Measurements from ENCODE around the gene CERKL.

Gene CERKL

DNA sequence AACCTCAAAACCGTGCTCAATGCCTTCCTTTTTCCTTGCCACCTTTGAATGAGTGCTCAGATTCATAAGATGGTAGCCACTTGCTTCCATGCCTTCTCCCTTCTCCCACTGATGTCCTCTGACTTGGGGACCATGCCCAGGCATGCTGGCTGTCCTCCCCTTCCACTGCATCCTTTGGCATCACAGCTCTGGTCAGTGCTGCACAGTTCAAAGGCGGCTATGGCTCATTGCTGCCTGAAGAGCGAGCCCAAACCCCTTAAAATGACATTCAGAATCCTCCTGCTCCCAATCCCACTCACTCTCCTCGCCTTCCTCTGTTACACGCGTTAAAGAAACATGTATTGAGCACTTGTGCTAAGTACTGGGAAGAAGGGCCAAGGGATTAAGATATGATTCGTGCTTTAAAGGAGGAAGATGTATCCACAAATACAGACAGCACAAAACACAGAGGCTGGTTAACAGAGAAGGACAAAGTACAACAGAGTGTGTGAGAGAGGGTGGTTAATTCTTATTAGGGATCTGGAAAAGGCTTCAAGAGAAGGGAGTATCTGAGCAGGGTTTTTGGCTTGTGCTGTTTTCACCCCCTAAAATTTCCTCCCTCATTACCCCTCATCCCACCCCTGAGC is 81.8 kb downstream of the CERKL start:
- no peak for FAIRE-seq
- no peak for DNase-seq (ENCODE audit: low spot score)

DNA sequence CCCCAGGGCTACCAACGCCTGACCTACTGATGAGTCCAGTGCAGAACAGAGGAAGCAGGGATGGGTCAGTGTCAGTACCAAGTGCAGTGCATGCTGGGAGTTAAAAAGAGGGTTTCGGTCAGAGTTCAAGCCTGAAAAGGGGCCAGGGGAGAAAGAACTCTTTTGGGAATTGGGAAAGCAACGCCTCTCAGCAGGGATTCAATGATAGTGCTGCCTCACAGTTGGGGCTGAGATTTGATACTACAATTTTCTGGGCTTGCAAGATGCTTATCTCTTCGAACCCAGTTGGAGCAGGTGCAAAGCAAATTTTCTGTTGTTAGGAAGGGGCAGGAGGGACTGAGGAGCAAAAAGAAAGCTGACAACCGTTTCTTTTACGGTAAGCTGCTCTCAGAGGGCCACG is 82.6 kb downstream of the CERKL start:
- FAIRE-seq (no peak), DNase-seq (ENCODE audit: low spot score) (no peak)

DNA sequence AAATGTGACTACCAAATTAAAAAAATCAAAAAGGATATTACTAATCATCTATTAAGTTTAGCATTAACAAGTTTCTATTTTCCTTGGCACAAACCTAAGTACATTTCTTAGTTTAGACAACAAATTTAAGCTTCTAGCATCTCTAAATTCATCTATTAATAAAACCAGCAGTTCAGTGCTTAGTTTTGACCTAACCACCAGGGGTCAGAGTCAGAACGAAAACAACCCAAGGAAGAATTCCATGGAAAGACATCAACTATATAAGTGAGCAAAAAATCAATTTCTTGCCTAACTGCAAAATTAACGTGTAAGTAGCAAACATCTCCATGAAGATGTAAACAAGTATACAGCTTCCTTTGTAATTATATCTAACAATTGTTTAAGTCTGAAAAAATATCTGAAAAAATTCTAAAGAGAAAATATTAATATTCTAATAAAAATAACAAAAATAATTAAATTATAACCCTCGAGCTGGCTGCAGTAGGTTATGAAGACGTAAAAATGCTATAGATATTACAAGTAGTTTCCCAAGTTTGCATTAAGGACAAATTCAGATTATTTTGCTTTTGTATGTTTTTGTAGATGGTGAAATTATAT is 83.7 kb downstream of the CERKL start:
- DNase-seq (ENCODE audit: low spot score): peak; percentile 16
- no peak for FAIRE-seq

DNA sequence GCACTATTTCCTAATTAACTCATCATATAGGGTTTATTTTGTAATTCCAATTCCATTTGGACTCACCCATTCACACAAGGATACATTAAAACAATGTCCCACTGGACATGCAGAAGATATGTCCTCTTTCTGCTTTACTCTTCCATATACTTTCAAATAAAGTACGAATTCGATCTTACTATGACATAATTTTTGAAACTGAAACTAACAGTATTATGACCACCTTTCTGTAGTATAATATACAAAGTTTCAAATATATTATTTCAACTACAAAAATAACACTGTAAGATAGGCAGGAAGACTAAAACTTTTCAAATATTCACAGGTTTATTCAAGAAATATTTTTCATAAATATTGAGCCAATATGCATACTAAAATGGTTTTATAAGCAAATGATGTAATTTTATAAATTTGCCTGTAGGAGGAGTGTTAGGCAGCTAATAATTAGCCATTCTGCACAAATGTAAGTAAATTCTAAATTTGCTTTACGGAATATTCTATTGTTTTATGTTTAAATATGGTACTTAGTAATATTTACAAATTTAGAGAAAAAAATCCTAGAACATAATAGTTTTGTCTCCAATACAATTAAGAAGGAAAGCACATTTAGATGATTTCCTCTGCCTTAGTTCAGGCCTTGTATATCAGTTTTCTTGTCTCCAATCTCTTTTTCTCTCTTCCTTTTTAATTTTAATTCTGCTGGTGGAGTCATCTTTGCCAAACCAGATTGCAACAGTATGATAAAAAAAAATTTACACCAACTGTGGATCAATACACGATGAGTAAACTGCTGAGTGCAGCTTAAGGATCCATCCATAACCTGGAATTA is 85.9 kb downstream of the CERKL start:
- FAIRE-seq: no peak
- no peak for DNase-seq (ENCODE audit: low spot score)

DNA sequence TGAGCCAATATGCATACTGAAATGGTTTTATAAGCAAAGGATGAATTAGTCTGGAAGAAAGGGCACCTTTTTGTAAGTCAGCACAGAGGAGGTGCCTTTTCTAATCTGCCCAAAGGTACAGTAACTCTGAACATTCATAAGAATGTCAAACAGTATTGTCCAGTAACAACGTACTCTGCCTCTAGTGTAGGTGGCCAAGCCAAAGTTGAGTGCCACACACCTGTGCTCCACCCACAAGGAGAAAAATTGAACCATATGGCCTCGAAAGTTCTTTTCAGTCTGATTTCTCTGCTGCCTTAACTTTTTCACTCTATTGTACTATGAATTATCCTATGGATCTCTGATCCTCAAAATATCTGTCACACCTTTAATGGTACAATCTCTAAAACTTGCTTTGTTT is 86.8 kb downstream of the CERKL start:
- no peak for DNase-seq (ENCODE audit: low spot score)
- FAIRE-seq: no peak

DNA sequence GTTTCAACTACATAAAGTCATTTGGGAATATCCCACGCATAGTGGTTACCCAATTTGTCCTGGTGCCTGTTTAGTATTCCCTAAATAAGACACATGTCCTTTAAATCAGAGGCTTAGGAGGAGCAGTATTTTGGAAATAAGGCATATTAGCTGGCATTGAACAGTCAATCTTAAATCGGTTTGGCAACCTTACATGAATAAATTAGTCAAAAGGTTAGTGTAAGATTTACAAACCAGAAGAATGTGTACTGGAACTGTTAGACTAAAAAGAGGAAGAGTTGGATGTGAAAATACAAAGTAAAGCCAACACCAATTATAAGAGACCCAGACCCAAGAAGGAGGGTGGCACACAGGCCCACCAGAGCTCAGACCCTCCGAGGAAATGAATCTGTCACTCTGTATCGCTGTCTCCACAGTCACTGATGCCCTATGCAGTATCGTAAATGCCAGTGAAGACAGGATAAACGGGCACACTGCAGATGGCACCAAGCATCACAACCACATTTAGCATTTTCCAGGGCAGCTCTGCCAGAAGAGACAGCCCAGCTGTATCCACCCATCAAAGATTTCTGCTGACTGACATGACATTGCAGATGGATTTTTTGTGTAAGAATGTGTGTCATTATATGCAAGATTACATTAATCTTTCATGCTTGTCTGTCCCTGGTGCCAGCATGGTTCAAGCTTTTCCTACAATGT is 90.4 kb downstream of the CERKL start:
- FAIRE-seq: no peak

DNA sequence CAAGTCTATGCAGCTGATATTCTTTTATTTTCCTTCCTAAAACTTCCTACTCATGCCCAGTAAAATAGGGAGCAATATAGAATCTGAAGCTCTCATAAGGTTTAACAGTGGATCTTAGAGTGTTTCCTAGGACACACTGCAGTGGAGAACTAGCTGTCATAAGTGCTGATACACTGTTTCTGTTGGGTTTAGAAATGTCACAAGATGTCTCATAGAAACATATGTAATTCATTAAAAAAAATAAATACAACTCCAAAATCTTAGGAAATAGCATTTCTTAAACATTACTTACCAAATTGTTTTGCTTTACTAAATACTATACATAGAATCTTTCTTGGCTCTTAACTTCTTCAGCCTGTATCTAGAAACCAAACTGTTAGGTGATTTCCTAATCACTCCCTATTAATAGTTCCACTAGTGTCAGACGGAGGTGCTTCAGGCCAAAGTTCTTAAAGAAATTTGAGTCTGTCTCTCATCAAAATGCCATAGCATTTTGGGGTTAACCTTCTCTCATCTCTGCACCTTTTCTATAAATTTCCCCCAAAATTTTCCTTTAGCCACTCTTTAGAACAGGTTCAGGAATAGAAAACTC is 93.7 kb downstream of the CERKL start:
- no peak for FAIRE-seq
- no peak for DNase-seq (ENCODE audit: low spot score)

More for the DNA sequence above, 90.4 kb downstream of the CERKL start:
- no peak for DNase-seq (ENCODE audit: low spot score)

DNA sequence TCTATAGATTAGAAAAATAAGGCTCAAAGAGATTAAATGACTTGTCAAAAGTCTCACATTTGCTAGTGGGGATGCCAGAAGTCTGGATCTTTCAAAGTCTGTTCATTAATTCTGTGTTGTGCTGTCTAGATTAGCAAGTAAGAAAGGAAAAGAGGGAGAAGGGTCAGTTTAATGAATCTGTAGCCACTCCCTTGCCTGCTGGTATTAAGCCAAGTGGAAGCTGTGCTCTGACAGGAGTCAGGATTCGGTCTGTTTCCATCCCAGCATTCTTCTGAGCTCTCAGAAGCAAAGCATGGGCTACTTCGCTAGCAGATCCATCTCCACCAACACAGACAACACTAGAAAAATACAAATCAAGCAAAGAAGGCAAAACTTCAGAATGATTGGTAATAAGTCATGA is 98.5 kb downstream of the CERKL start:
- DNase-seq (ENCODE audit: low spot score) (no peak), FAIRE-seq (no peak)

DNA sequence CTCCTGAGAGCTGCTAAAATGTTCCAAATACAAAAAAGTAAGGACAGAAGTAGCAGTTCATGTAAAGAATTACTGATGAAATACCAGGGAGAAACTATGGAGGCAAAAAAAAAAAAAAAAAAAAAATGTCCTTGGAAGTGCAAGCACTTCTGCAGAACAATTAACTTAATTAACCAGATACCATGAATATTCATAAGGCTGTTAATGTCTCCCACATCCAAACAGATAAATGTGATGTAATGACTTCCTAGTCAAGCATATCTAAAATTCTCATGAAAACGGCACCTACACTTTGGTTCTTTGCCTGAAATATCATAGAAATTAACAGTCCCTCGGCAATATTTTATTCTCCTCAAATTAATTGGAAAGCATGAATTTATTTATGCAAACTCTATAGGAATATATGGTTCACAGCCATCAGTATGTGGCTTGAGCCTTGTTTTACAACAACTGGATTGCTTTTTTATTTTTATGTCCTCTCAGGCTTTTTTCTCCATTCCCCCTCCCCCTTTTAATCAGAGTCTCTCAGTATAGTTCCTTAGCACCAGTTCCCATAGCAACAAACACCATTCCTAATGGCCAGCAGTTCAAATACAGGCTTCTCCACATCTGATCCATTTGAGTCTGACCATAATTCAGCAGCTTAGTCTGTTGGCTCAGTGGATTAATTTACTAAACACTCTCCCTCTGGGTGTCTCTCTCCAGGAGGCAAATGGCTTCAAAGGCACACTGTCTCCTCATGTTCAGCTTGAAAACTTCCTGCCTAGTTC is 102.7 kb downstream of the CERKL start:
- DNase-seq (ENCODE audit: low spot score) (no peak), FAIRE-seq (no peak)

DNA sequence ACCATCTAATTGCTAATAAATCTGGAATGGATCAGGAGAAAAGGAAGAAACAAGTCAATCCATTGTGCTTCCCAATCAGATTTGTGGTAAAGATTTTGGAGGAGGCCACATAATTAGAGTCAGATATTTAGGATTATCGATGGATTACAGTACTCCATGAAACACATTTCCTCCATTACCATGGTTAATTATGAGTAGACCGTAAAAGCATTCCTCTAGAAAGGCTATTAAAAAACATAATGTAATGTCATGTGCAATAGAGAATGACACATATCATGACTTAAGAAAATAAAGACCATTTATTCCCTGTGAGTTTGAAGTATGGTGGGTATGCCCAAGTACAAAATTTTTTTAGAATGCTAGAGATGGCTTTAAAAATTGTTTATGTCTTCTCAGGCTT is 103.7 kb downstream of the CERKL start:
- no peak for FAIRE-seq
- no peak for DNase-seq (ENCODE audit: low spot score)

DNA sequence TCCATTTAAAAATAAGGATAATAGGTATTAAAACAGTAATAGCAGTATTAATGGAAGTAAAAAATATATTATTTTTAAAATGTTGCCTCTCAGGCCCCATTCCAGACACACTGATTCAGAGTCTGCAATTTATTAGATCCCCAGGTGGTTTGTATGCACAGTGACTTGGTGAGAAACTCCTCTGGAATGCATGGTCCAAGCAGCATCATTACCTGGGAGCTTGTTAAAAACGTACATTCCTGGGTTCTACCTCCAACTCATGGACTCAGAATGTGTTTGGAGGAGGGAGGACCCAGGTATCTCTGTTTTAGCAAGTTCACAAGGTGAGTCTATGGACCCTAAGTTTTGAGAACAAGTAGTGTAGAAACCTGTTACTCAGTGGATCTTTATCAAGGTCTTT is 104.1 kb downstream of the CERKL start:
- peak; percentile 48 for DNase-seq (ENCODE audit: low spot score)
- FAIRE-seq: no peak

DNA sequence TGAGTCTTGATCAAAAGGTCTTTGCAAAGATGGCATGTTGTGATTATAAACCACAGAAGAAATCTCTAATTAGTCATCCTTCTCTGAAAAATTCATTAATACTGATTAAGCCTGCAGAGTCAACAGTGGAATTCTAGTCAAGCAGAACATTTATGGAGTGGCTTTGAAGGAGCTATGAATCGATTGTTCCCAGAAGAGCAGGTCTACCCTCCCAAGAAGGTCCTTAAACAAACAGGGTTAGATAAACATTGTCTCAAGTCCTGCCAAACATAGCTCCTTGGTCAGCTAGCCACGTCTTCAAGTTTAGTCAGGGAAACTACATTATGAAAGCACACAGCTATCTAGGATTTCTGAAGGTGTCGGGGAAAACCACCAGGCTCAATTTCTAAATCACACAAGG is 110.8 kb downstream of the CERKL start:
- FAIRE-seq (no peak), DNase-seq (ENCODE audit: low spot score) (no peak)

DNA sequence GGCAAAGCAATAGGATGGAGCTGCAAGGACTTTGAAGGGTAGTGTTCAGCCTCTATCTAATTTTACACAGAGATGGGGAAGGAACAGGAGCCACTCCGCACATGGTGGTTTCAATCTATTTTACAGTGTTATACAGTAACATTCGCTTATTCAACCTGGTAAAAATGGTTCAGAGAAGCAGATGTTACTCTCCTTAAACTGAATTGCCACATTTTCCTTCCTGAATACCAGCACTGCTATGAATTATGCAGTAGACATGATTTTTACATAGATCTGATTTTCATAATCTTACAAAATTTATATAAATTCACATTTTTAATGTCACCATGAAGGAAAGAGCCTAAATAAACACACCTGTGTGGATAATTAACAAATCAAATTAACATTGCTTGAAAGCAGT is 114.7 kb downstream of the CERKL start:
- DNase-seq (ENCODE audit: low spot score): no peak
- no peak for FAIRE-seq

DNA sequence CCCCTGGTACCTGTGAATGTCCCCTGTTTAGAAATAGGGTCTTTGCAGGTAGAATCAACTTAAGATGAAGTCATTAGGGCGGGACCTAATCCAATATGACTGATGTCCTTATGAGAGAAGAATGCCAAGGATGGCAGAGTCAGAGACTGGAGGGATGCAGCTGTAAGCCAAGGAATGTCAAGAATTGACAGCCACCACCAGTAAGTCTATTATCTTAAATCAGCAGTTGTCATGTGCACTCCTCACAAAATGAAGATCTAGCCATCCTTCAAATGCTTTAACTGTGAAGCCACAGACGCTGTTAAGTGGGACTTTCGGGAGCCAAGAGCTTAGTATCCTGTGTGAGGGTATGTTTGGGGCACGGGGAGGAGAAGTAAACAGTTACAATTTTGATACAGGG is 116.5 kb downstream of the CERKL start:
- FAIRE-seq (no peak), DNase-seq (ENCODE audit: low spot score) (no peak)

DNA sequence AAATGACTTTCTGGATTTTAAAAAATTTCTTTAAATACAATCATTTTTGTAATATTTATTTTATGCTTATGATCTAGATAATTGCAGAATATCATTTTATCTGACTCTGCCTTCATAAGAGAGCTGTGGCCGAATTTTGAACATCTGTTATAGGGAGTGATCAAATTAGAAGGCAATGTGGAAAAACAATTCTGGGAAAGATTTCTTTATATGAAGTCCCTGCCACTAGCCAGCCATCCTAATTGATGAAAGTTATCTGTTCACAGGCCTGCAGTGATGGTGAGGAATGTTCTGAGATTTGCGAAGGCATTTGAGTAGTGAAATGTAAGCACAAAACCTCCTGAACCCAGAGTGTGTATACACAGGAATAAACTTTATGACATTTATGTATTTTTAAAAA is 120.2 kb downstream of the CERKL start:
- DNase-seq (ENCODE audit: low spot score): no peak
- no peak for FAIRE-seq

DNA sequence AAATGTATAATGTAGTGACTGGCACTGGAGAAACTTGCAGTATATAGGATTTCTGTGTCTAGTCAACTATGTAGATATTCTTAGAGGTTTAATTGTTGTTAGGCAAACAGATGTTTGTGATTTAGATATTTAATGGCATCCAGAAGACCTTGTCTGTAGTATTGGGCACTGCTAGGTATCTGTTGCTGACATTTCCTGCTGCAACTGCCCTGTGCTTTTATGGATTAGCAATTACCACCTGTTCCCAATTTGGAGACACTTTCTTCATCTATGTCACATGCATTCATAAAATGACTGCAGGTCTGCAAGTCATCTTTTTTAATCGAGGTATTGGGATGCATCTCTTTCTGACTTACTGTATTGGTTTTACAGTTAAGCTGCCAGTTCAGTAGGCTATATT is 128.5 kb downstream of the CERKL start:
- no peak for FAIRE-seq
- DNase-seq (ENCODE audit: low spot score): no peak

DNA sequence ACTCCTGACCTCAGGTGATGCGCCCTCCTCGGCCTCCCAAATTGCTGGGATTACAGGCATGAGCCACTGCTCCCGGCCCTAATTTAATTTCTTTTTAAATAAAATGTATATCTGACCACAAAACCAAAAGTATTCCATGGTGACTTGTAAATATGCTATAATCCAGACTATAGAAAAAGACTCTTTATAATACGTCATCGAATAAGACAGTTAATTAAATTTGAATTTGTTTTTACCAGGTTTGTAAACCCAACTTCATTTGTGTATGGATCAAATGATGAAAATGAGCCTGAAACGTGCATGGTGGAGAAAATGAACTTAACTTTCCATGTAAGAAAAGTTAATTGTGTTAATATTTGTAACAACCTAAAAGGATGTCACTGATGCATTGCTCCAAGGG is 129.8 kb downstream of the CERKL start:
- FAIRE-seq (no peak), DNase-seq (ENCODE audit: low spot score) (no peak)

DNA sequence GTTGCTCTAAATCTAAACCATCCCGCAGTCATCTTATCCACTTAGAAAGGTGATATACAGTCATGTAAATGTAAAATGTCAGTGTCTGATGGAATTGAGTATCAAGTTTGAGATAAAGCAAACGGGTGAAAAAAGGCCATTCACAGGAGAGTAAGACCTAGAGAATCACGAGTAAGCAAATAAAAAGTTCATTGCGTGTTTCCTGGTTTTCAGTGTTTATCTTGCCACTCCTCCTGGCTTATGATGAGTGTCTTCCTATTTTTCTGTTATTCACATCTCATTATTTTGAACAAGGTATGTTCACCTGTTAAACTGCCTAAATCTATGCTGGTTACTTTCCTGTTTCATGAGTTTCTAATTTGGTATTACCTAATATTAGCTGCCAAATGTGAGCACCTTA is 130.9 kb downstream of the CERKL start:
- DNase-seq (ENCODE audit: low spot score) (no peak), FAIRE-seq (no peak)

DNA sequence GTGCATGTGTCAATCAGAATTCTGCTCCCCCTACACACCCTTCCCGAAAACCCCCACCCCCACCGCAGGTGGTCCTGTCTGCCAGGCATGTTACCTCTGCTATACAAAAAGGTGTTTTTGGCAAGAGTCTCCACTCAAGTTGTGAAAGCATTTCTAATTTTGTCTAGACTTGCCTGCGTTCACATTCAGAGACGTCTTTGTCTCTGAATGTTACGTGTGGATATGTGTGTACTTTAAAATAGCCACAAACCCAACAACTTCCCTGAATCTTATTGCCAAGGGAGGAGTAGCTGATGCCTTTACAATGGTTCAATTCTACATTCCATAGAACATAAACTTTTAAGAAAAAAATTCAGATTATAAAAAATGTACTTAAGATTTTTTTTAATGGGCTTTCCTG is 133.1 kb downstream of the CERKL start:
- no peak for DNase-seq (ENCODE audit: low spot score)
- FAIRE-seq: no peak

DNA sequence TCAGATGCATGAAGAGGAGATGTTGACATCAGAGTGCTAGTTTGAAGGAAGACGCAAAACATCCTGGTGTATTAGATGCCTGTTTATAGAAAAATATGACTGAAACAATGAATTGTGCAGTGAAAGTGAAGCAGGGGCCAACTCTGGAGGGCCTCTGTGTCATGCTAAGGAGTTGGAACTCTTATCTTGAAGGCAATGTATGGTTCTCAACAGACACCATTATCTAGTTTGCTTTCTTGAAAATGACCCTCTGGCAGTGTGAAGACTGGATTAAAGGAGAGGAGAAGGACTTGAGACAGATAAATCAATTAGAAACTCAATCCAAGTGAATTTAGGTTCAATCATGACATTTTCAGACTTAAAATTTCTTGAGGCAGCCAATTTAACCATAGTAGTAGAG is 136.7 kb downstream of the CERKL start:
- DNase-seq (ENCODE audit: low spot score) (no peak), FAIRE-seq (no peak)

DNA sequence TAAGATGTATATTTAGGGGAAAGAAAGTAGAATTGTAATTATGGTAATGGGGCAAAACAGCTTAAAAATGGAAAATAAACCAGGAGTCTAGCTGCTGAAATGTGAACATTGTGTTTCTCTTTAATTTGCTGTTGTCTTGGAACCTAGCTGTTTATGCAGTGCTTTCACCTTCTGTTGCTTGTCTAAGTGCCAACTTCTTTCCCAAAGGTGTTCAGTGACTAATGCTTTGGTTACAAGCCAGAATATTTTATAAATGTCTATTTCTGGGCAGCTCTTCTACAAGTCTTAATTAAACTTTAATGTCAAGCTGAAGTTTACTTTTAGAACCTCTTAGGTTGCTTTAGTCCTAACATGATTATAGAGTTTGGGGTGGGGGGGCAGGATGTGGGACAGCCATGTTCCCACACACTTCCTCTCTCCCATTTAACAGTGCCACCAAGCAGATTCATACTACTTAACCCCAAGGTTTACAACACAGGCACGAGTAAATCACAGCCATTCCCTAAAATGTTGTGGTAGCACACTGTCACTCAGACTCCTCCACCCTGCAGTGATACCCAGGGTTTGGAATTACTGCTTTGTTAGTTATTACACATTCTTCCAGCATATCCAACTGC is 139.1 kb downstream of the CERKL start:
- no peak for FAIRE-seq
- DNase-seq (ENCODE audit: low spot score): peak; percentile 19

All from urothelium cell line (cell line).